NCI-H748 treated with DMSO at 0.1 percent for 48 hours (cell line): ENCODE measurements around the gene PROSER1.
A peak's percentile ranks its signal among the peaks of the same experiment; 100 is the strongest.
"Not testable (repeated sequence)": the region's sequence is repeated elsewhere in the genome, so short reads cannot be mapped to it uniquely, and the experiment has no call there.

Experiments
- DNase-seq: peaks from one replicate; lab custom pipeline; 2025; lab: John Stamatoyannopoulos, UW

The PROSER1 gene

GRCh38 chr13:39037880-39038568 lies at the start of gene PROSER1, which contains the start of gene NHLRC3:
PROSER1 (minus strand) TSS chr13:39038089; CDS start chr13:39037242, 847 bp downstream.
NHLRC3 (plus strand) TSS chr13:39038456; CDS start chr13:39038640, 184 bp downstream.
- DNase-seq: peak; percentile 87

- not testable (repeated sequence) for DNase-seq
These were observed 48.5 kb upstream of the PROSER1 start for GRCh38 chr13:39086251-39086945.

GRCh38 chr13:39073983-39074382 lies 36.1 kb upstream of the PROSER1 start:
- no peak for DNase-seq

GRCh38 chr13:39072842-39073241 lies 35.0 kb upstream of the PROSER1 start:
- DNase-seq: no peak

- no peak for DNase-seq
These were observed 24.1 kb upstream of the PROSER1 start for GRCh38 chr13:39062004-39062403.

- no peak for DNase-seq
These were observed 20.2 kb upstream of the PROSER1 start for GRCh38 chr13:39058040-39058439.

- no peak for DNase-seq
These were observed 18.1 kb upstream of the PROSER1 start for GRCh38 chr13:39056018-39056417.

- DNase-seq: no peak
These were observed 16.2 kb upstream of the PROSER1 start for GRCh38 chr13:39054112-39054511.

- peak; percentile 44 for DNase-seq
These were observed 15.1 kb upstream of the PROSER1 start for GRCh38 chr13:39052944-39053343.

- peak; percentile 58 for DNase-seq
These were observed 13.3 kb upstream of the PROSER1 start for GRCh38 chr13:39051157-39051556.

- DNase-seq: no peak
These were observed 11.4 kb upstream of the PROSER1 start for GRCh38 chr13:39049274-39049673.

GRCh38 chr13:39048806-39049205 lies 10.9 kb upstream of the PROSER1 start:
- DNase-seq: no peak

- no peak for DNase-seq
These were observed 9.7 kb upstream of the PROSER1 start for GRCh38 chr13:39047560-39047959.

GRCh38 chr13:39044536-39044935 lies 6.6 kb upstream of the PROSER1 start:
- no peak for DNase-seq

- DNase-seq: no peak
These were observed 2.3 kb upstream of the PROSER1 start for GRCh38 chr13:39040206-39040605.

GRCh38 chr13:39039041-39039440 lies 1.2 kb upstream of the PROSER1 start:
- DNase-seq: no peak

- DNase-seq: no peak
These were observed 711 bp upstream of the PROSER1 start for GRCh38 chr13:39038569-39039030.

GRCh38 chr13:39037410-39037879 lies 444 bp downstream of the PROSER1 start:
- DNase-seq: peak; percentile 36

- DNase-seq: peak; percentile 32
These were observed 1.7 kb downstream of the PROSER1 start for GRCh38 chr13:39036212-39036611.

- no peak for DNase-seq
These were observed 2.1 kb downstream of the PROSER1 start for GRCh38 chr13:39035799-39036198.

GRCh38 chr13:39035204-39035603 lies 2.7 kb downstream of the PROSER1 start:
- DNase-seq: no peak

GRCh38 chr13:39034085-39034484 lies 3.8 kb downstream of the PROSER1 start:
- DNase-seq: no peak

GRCh38 chr13:39032150-39032549 lies 5.7 kb downstream of the PROSER1 start:
- DNase-seq: no peak
